Thymus (tissue), 11 donors: ENCODE results near the gene LPP. TPM values are rescaled to one million over a fixed set of nuclear protein-coding genes. Genes with fewer than 3 reads are reported as not detected.
A peak's percentile ranks its signal among the peaks of the same experiment; 100 is the strongest.

ENCODE experiments used
- DNase-seq, 9 donors: peaks; one replicate each; pipeline ENCODE4 v3.0.0-alpha.2; 2013; ENCODE audit warnings: low spot score in 9 of 9, low read depth in 6 of 9, missing footprints in 1 of 9
- H3K27ac ChIP-seq, 2 donors: one replicate each; pipeline ENCODE4 v1.5.1; 2013; ENCODE audit warnings: control low read depth in 1 of 2, low read depth in 1 of 2, low read length in 1 of 2, mild to moderate bottlenecking in 1 of 2, moderate library complexity in 1 of 2
- H3K27me3 ChIP-seq, 2 donors: one replicate each; pipeline ENCODE4 v1.5.1; 2013; ENCODE audit warnings: low read length in 1 of 2; ENCODE audit not compliant: control insufficient read depth in 2 of 2, insufficient read depth in 1 of 2
- H3K36me3 ChIP-seq, 2 donors: one replicate each; pipeline ENCODE4 v1.5.1; 2013; ENCODE audit warnings: low read length in 1 of 2, mild to moderate bottlenecking in 1 of 2, moderate library complexity in 1 of 2; ENCODE audit not compliant: control insufficient read depth in 2 of 2, insufficient read depth in 2 of 2
- H3K4me1 ChIP-seq, 2 donors: one replicate each; pipeline ENCODE4 v1.5.1; 2013; ENCODE audit warnings: low read length in 2 of 2; ENCODE audit not compliant: control insufficient read depth in 2 of 2, insufficient read depth in 2 of 2
- H3K4me3 ChIP-seq, 2 donors: one replicate each; pipeline ENCODE4 v1.5.1; 2013; ENCODE audit warnings: low read length in 2 of 2, control low read depth in 1 of 2, mild to moderate bottlenecking in 1 of 2
- H3K9me3 ChIP-seq, 2 donors: one replicate each; pipeline ENCODE4 v1.5.1; 2013; ENCODE audit warnings: low read length in 1 of 2, mild to moderate bottlenecking in 1 of 2; ENCODE audit not compliant: control insufficient read depth in 2 of 2, insufficient read depth in 1 of 2
- WGBS: extraction: QIAGEN DNeasy Blood & Tissue Kit; methylation state at CpG from one replicate; pipeline ENCODE4 v1.1.7; 2013; 5-methylcytosine and 5-hydroxymethylcytosine counted together
- polyA plus RNA-seq: library from polyadenylated mRNA; stranded (reverse); fragments of 200-250 nt; gene quantifications from one replicate; pipeline ENCODE4 v1.2.3, GENCODE V29; 2013
- total RNA-seq: library from RNA; stranded (reverse); fragments of 120-200 nt; gene quantifications from one replicate; pipeline ENCODE4 v1.2.4, GENCODE V29; 2013
- donor health status: healthy.

LPP gene
- total and polyA plus RNA-seq, 2 donors: 6.5 to 9.2 TPM

DNA sequence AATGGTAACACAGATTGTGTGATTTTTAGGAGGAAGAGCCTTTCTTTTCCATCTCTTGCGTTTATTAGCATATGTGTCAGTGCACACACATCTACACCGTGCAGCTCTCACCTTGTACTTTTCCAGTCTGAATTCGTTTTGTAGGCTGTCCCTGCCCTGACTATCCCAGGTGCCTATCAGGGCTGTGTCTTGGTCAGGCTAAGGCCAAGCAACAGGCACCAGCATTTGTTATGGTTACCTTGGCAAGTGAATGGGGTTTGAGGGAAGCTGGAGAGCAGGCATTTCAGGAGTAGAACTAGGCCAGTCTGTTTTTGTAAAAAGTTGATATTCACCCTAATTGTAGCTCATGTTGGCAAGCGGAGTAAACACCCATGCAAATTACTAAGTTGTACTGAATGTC, 528.4 kb downstream of the LPP start:
- Histone ChIP-seq H3K9me3 (no peaks in the 10 kb centered on the region), H3K4me1 (no peaks in the 10 kb centered on the region)
- WGBS: 97% methylated on average over 4 of the region's 4 CpGs

DNA sequence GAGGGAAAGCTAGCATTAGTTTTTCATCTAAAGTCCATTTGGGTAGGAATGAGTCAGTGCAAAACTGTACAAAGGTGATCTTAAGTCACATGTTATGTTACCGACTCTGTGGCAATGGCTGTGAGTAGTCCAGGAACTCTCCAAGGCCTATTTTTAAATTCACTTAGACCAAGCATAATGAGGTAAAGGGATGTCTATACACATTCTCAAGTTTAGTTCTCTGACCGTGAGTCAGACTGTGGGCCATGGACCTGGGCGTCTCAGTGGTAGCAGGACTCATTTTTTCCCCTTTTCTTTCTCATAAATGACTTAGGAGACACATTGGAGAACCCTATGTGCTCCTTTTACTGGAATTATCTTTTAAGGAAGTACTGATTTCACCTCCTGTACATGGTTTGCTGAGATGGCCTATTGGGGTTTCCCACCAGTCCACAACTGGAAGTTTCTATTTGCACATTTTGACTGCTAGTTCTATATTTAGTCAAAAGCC, 529.1 kb downstream of the LPP start:
- H3K9me3 ChIP-seq: no peaks in the 10 kb centered on the region
- H3K4me1 ChIP-seq: no peaks in the 10 kb centered on the region
- no peak overlapping the region for H3K27ac ChIP-seq
- no peaks in the 10 kb centered on the region for H3K27me3 ChIP-seq
- H3K4me3 ChIP-seq: no peak overlapping the region
- no peaks in the 10 kb centered on the region for H3K36me3 ChIP-seq
- 95% methylated on average over 3 of the region's 3 CpGs for WGBS
- DNase-seq: peak in 1 of 9 donors; percentile 13

More for the DNA sequence above, 528.4 kb downstream of the LPP start:
- Histone ChIP-seq H3K27me3 (no peaks in the 10 kb centered on the region), H3K4me3 (no peak overlapping the region), H3K36me3 (no peaks in the 10 kb centered on the region), H3K27ac (no peak overlapping the region)
- no peak for DNase-seq

DNA sequence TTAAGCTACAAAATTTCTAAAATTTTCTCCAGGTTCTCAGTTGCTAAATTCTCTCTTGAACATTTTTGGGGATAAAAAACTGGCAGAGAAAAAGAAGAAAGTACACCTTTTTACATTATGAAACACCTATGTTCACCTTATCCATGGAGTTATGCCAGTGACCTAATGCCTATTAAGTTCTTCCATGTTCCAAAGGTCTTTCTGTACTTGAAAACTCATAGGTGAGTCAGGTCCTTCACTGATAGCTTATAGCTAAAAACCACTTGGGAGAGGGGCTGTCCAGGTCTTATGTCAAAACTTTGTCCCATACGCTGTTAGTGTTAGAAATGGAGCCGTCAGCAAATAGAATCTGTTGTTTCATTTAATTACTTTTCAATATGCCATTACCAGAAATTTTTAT, 530.3 kb downstream of the LPP start:
- Histone ChIP-seq H3K4me1 (no peaks in the 10 kb centered on the region), H3K27ac (no peak overlapping the region)
- WGBS: 98% methylated on average over 2 of the region's 2 CpGs

DNA sequence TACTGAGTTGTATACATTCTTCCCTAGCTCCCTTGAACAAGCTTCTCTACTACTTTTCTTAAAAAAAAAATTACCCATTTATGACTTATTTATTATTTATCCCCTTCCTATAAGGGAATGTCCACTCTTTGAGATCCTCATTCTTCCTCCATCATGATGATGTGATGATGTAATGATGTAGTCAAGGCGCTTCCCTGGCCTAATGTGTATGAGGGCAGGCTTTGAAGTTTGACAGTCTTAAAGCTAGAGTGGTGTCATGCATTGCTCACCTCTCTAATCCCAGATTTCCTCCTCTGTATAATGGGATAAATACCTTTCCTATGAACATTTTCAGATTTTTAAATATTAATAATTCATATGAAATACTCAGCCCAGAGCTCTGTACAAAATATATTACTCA, 531.8 kb downstream of the LPP start:
- Histone ChIP-seq H3K27me3 (no peaks in the 10 kb centered on the region), H3K4me1 (no peaks in the 10 kb centered on the region), H3K4me3 (no peak overlapping the region), H3K27ac (no peak overlapping the region), H3K9me3 (no peaks in the 10 kb centered on the region), H3K36me3 (no peaks in the 10 kb centered on the region)
- 100% methylated on average over 1 of the region's 1 CpG for WGBS
- DNase-seq: no peak

More for the DNA sequence above, 530.3 kb downstream of the LPP start:
- Histone ChIP-seq H3K9me3 (no peaks in the 10 kb centered on the region), H3K27me3 (no peaks in the 10 kb centered on the region), H3K4me3 (no peak overlapping the region), H3K36me3 (no peaks in the 10 kb centered on the region)
- no peak for DNase-seq

DNA sequence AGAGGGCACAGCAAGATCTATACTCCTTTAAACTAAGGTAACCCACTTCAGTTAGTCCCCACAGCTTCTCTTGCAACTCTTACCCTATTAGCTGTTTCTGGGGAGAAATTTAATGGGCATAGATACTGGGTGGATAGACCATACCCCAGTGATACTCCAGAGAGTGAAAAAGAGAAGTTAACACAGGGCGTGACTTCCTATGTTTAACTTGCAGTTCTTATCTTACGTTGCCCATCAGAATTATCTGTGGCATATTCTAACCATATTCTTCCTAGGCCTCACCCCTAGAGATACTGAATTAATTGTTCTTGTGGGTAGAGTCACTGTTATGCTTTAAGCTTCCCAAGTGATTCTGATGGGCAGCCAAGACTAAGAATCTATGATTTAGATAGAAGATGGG, 532.4 kb downstream of the LPP start:
- H3K27ac ChIP-seq: no peak overlapping the region
- H3K4me3 ChIP-seq: no peak overlapping the region
- DNase-seq: no peak
- no peaks in the 10 kb centered on the region for H3K9me3 ChIP-seq
- WGBS: 39% methylated on average over 2 of the region's 2 CpGs
- H3K36me3 ChIP-seq: no peaks in the 10 kb centered on the region
- H3K27me3 ChIP-seq: no peaks in the 10 kb centered on the region
- H3K4me1 ChIP-seq: no peaks in the 10 kb centered on the region

DNA sequence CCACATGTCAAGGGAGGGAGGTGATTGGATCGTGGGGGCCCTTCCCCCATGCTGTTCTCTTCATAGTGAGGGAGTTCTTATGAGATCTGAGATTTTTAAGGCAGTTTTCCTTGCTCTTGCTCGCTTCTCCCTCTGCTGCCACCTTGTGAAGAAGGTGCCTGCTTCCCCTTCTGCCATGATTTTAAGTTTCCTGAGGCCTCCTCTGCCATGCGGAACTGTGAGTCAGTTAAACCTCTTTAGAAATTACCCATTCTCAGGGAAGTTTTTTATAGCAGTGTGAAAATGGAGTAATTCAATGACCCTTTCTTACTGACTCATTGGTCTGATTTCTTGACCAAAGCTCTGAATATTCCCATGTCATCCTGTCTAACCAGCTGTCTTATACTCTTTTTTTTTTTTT, 533.4 kb downstream of the LPP start:
- Histone ChIP-seq H3K27me3 (no peaks in the 10 kb centered on the region), H3K9me3 (no peaks in the 10 kb centered on the region), H3K27ac (no peak overlapping the region), H3K36me3 (no peaks in the 10 kb centered on the region), H3K4me3 (no peak overlapping the region), H3K4me1 (no peaks in the 10 kb centered on the region)
- WGBS: 98% methylated on average over 3 of the region's 3 CpGs
- no peak for DNase-seq

DNA sequence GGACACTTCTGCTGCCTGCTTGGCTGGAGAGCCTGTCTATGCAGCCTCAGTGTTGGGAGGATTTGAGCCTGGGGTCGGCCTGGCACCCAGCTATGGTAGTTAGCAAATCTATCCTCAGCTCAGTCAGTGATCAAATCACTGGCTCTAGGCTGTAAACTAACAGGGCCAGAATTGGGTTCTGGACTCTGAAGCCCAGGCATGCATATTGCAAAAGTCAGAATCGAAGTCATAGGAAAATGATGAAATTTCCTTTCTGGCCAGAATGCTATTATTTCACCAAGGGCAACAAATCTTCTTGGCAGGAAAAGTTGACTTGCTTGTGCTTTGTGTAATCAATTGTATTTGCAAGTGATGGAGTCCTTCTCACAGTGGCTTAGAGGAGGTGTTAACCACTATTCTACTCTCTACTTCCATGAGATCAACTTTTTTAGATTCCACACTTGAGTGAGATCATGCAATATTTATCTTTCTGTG, 535.2 kb downstream of the LPP start:
- WGBS: 91% methylated on average over 2 of the region's 2 CpGs
- DNase-seq: no peak
- Histone ChIP-seq H3K4me1 (no peaks in the 10 kb centered on the region), H3K27ac (no peak overlapping the region), H3K9me3 (no peaks in the 10 kb centered on the region), H3K27me3 (no peaks in the 10 kb centered on the region), H3K4me3 (no peak overlapping the region), H3K36me3 (no peaks in the 10 kb centered on the region)

DNA sequence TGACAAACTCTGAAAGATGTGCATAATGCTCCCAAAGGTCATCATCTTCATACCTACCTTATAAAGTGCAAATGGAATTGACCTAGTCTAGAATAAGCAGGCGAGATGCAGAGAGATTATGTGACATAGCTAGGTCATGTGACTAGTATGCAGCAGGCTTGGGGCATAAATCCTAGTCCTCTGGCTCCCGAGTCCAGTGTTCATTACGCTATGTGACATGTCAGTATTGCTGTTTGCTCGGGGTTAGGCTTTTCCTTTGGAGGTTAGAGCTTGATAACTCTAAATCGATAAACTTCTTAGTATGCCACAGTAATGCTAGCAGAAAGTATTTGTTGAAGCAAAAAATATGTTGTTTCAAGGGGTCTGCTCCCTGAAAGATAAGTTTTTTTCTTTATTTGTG, 536.1 kb downstream of the LPP start:
- H3K4me1 ChIP-seq: no peaks in the 10 kb centered on the region
- H3K9me3 ChIP-seq: no peaks in the 10 kb centered on the region
- no peaks in the 10 kb centered on the region for H3K36me3 ChIP-seq
- no peak for DNase-seq
- WGBS: 99% methylated on average over 5 of the region's 5 CpGs
- H3K27me3 ChIP-seq: no peaks in the 10 kb centered on the region
- no peak overlapping the region for H3K27ac ChIP-seq
- H3K4me3 ChIP-seq: no peak overlapping the region

DNA sequence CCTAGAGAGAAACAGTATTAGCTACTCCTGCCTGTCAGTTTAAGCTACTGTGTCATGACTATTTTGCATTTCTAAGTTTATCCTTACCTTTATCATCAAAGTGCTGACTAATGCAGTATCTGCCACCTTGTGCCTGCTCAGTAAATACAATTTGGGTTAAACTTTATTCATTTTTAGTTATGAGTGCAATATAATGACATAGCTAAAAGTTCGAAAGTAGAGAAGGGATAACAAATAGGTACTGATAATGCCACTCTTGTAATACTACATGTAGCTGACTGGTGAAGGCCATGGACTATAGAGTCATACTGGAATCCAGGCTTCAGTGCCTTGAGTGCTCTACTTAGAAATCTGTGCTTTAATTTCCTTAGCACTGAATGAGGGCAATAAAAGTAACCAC, 537.0 kb downstream of the LPP start:
- 99% methylated on average over 1 of the region's 1 CpG for WGBS
- Histone ChIP-seq H3K9me3 (no peaks in the 10 kb centered on the region), H3K4me3 (no peak overlapping the region), H3K4me1 (no peaks in the 10 kb centered on the region), H3K27ac (no peak overlapping the region), H3K36me3 (no peaks in the 10 kb centered on the region), H3K27me3 (no peaks in the 10 kb centered on the region)
- DNase-seq: no peak

DNA sequence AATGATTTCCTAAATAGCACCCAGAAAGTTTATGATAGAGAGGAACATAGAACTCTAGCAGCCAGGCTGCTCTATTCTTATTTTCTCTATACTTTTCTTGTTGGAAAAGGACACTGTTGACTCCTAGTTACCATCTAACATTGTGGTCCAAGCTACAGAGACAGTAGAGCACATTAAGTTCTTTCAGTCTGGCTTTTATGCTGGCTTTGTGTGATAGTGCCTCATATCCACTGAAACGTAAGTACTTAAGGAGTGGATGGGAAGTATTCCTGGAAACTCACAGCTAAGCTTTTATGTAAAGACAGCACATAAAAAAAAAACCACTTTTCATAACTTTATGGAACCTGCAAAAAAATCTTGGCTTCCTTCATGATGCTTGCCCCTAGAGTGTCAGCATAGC, 537.7 kb downstream of the LPP start:
- Histone ChIP-seq H3K27me3 (no peaks in the 10 kb centered on the region), H3K4me1 (no peaks in the 10 kb centered on the region), H3K4me3 (no peak overlapping the region), H3K36me3 (no peaks in the 10 kb centered on the region), H3K27ac (no peak overlapping the region), H3K9me3 (no peaks in the 10 kb centered on the region)
- 95% methylated on average over 1 of the region's 1 CpG for WGBS
- DNase-seq: no peak
